HEK293 (cell line): ENCODE measurements around the gene SNHG17.

ENCODE experiments used
- CTCF ChIP-seq: fragments of 450-650 bp; formaldehyde crosslinking; IDR thresholded peaks from 2 replicates; pipeline ENCODE4 v1.5.1; 2016; ENCODE audit warnings: missing biosample characterization, missing genetic modification characterization
- IKZF3 ChIP-seq: fragments of 450-650 bp; IDR thresholded peaks from 2 replicates; pipeline ENCODE4 v1.5.0; 2018; ENCODE audit warnings: missing biosample characterization, mild to moderate bottlenecking, missing genetic modification characterization, moderate library complexity
- KLF9 ChIP-seq: fragments of 450-650 bp; formaldehyde crosslinking; IDR thresholded peaks from 2 replicates; pipeline ENCODE4 v1.5.1; 2016; ENCODE audit warnings: missing biosample characterization, missing genetic modification characterization, low read depth
- REST ChIP-seq: fragments of 450-650 bp; formaldehyde crosslinking; IDR thresholded peaks from 2 replicates; pipeline ENCODE4 v1.5.1; 2016; ENCODE audit warnings: missing biosample characterization, missing genetic modification characterization
- ZNF132 ChIP-seq: fragments of 450-650 bp; formaldehyde crosslinking; IDR thresholded peaks from 2 replicates; pipeline ENCODE4 v1.5.1; 2017; ENCODE audit warnings: missing biosample characterization, missing genetic modification characterization, borderline replicate concordance
- ZNF138 ChIP-seq: fragments of 450-650 bp; formaldehyde crosslinking; IDR thresholded peaks from 2 replicates; pipeline ENCODE4 v1.5.1; 2016; ENCODE audit warnings: missing biosample characterization, missing genetic modification characterization, borderline replicate concordance
- ZNF239 ChIP-seq: fragments of 450-650 bp; formaldehyde crosslinking; IDR thresholded peaks from 2 replicates; pipeline ENCODE4 v1.5.1; 2016; ENCODE audit warnings: missing biosample characterization, missing genetic modification characterization
- ZNF292 ChIP-seq: fragments of 450-650 bp; formaldehyde crosslinking; IDR thresholded peaks from 2 replicates; pipeline ENCODE4 v1.5.1; 2016; ENCODE audit warnings: low read depth, missing biosample characterization, missing genetic modification characterization, borderline replicate concordance
- ZNF623 ChIP-seq: fragments of 450-650 bp; formaldehyde crosslinking; IDR thresholded peaks from 2 replicates; pipeline ENCODE4 v1.5.1; 2016; ENCODE audit warnings: missing biosample characterization, missing genetic modification characterization
- ZNF677 ChIP-seq: fragments of 450-650 bp; IDR thresholded peaks from 2 replicates; pipeline ENCODE4 v1.5.0; 2018; ENCODE audit warnings: missing biosample characterization, mild to moderate bottlenecking, missing genetic modification characterization, moderate library complexity
- ZNF701 ChIP-seq: fragments of 450-650 bp; formaldehyde crosslinking; IDR thresholded peaks from 2 replicates; pipeline ENCODE4 v1.5.1; 2016; ENCODE audit warnings: missing biosample characterization, missing genetic modification characterization
- ZNF837 ChIP-seq: fragments of 450-650 bp; formaldehyde crosslinking; IDR thresholded peaks from 2 replicates; pipeline ENCODE4 v1.5.1; 2016; ENCODE audit warnings: missing biosample characterization, missing genetic modification characterization
- ZNF843 ChIP-seq: fragments of 450-650 bp; formaldehyde crosslinking; IDR thresholded peaks from 2 replicates; pipeline ENCODE4 v1.5.1; 2016; ENCODE audit warnings: missing biosample characterization, missing genetic modification characterization

GRCh38 chr20:38447931-38448675, 13.0 kb upstream of the SNHG17 start:
- TF ChIP-seq REST (tag by site-specific recombination), result no peak
- TF ChIP-seq CTCF (tag by site-specific recombination), result no peak
- TF ChIP-seq ZNF132 (tag by site-specific recombination), result no peak
- TF ChIP-seq ZNF843 (tag by site-specific recombination), result no peak
- no peak for TF ChIP-seq ZNF239 (tag by site-specific recombination)
- no peak for TF ChIP-seq IKZF3 (tag by site-specific recombination)
- no peak for TF ChIP-seq ZNF677 (tag by site-specific recombination)
- no peak for TF ChIP-seq ZNF138
- no peak for TF ChIP-seq KLF9 (tag by site-specific recombination)
- no peak for TF ChIP-seq ZNF837 (tag by site-specific recombination)
- no peak for TF ChIP-seq ZNF701 (tag by site-specific recombination)
- TF ChIP-seq ZNF292 (tag by site-specific recombination), result no peak
- TF ChIP-seq ZNF623 (tag by site-specific recombination), result no peak
